ENCODE results near the gene THAP9. TPM values are rescaled to one million over a fixed set of nuclear protein-coding genes. Genes with fewer than 3 reads are reported as not detected.

Gene THAP9
- total and polyA plus RNA-seq, 8 donors = 1.7 to 3.5 (median 2.6) TPM

DNA sequence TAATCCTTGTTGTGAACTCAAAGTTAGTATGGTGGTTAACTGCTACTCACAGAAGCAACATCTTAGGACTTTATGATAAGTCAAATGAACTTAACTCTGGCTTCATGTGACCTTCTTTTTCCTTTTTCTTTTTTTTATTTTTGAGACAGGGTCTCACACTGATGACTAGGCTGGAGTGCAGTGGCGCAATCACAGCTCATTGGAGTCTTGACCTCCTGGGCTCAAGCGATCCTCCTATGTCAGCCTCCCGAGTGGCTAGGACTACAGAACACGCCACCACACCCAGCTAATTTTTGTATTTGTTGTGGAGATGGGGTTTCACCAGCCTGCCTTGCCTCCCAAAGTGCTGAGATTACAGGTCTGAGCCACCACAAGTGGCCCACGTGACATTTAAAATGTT is 32.0 kb upstream of the THAP9 start:
- ATAC-seq (no peak), FAIRE-seq (no peak), DNase-seq (no peak)
- WGBS, 2 donors = 97 to 99% methylated on average over 5 of the region's 5 CpGs
- Histone ChIP-seq H3K9me3 (no peaks in the 10 kb centered on the region), H3K36me3 (peaks cover 4 to 79% (median 31%) of the 10 kb centered on the region in 3 donors), H3K27me3 (no peaks in the 10 kb centered on the region), H3K27ac (no peak overlapping the region), H3K4me1 (peaks cover 13 to 25% (median 18%) of the 10 kb centered on the region in 3 donors), H3K4me3 (no peak overlapping the region)
- TF ChIP-seq, protein P1, sequence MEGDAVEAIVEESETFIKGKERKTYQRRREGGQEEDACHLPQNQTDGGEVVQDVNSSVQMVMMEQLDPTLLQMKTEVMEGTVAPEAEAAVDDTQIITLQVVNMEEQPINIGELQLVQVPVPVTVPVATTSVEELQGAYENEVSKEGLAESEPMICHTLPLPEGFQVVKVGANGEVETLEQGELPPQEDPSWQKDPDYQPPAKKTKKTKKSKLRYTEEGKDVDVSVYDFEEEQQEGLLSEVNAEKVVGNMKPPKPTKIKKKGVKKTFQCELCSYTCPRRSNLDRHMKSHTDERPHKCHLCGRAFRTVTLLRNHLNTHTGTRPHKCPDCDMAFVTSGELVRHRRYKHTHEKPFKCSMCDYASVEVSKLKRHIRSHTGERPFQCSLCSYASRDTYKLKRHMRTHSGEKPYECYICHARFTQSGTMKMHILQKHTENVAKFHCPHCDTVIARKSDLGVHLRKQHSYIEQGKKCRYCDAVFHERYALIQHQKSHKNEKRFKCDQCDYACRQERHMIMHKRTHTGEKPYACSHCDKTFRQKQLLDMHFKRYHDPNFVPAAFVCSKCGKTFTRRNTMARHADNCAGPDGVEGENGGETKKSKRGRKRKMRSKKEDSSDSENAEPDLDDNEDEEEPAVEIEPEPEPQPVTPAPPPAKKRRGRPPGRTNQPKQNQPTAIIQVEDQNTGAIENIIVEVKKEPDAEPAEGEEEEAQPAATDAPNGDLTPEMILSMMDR (IDR thresholded peaks at IDR 0.05) = no peak
- intact Hi-C loops (cut with DNase I) = no loop called here

GRCh38 chr4:82885410-82885809 is 15.1 kb upstream of the THAP9 start:
- FAIRE-seq = no peak
- peaks cover 9 to 54% (median 43%) of the 10 kb centered on the region in 3 donors for H3K4me1 ChIP-seq
- H3K4me3 ChIP-seq = peak overlapping the region in 1 of 4 donors; percentile 1

GRCh38 chr4:82886147-82886942 is 14.2 kb upstream of the THAP9 start:
- no peak for ATAC-seq
- Histone ChIP-seq H3K4me3 (peak overlapping the region in 2 of 4 donors; percentile 1 to 2), H3K4me1 (peaks cover 9 to 53% (median 43%) of the 10 kb centered on the region in 3 donors), H3K27me3 (no peaks in the 10 kb centered on the region), H3K36me3 (peaks cover 0 to 1% (median 0%) of the 10 kb centered on the region in 3 donors), H3K27ac (peak overlapping the region in 2 of 4 donors; percentile 58 to 100), H3K9me3 (no peaks in the 10 kb centered on the region)
- no peak for FAIRE-seq
- TF ChIP-seq, protein P1 (IDR thresholded peaks at IDR 0.05) = no peak
- 11% methylated on average over 5 of the region's 5 CpGs for WGBS, 2 donors
- intact Hi-C loops (cut with DNase I) = loop anchor here in 1 of 3 donors (10.0 kb wide), 1 partner anchor 52 kb away; no protein-coding TSS in a partner anchor
- no peak for DNase-seq

More at GRCh38 chr4:82885410-82885809, 15.1 kb upstream of the THAP9 start:
- DNase-seq (no peak), ATAC-seq (peak in 3 of 4 donors; percentile 22 to 52 (median 39))
- no peaks in the 10 kb centered on the region for H3K9me3 ChIP-seq
- H3K27ac ChIP-seq = peak overlapping the region in 2 of 4 donors; percentile 58 to 100
- intact Hi-C loops (cut with DNase I) = loop anchor here in 1 of 3 donors (10.0 kb wide), 1 partner anchor 51 kb away; no protein-coding TSS in a partner anchor
- H3K27me3 ChIP-seq = no peaks in the 10 kb centered on the region
- peaks cover 0 to 7% (median under 1%) of the 10 kb centered on the region in 3 donors for H3K36me3 ChIP-seq
- TF ChIP-seq, protein P1 (IDR thresholded peaks at IDR 0.05) = no peak

- intact Hi-C loops (cut with DNase I) = loop anchor here in 1 of 3 donors (10.0 kb wide), 1 partner anchor 54 kb away; no protein-coding TSS in a partner anchor
- no peak for FAIRE-seq
- no peak for DNase-seq
- H3K4me1 ChIP-seq = peaks cover 9 to 38% (median 37%) of the 10 kb centered on the region in 3 donors
- WGBS, 2 donors = 35 to 36% methylated on average over 6 of the region's 6 CpGs
- peaks cover 0 to 13% (median 0%) of the 10 kb centered on the region in 3 donors for H3K36me3 ChIP-seq
- H3K27ac ChIP-seq = peak overlapping the region in 3 of 4 donors; percentile 95 to 100 (median 99)
- no peak for ATAC-seq
- TF ChIP-seq, protein P1 (IDR thresholded peaks at IDR 0.05) = no peak
- H3K4me3 ChIP-seq = peak overlapping the region; percentile 56 to 78 (median 60)
- H3K27me3 ChIP-seq = no peaks in the 10 kb centered on the region
- H3K9me3 ChIP-seq = no peaks in the 10 kb centered on the region
Measured at GRCh38 chr4:82889287-82889686, 11.2 kb upstream of the THAP9 start.
